IPS DF 6.9 (cell line): ENCODE data around the gene CELF2.
A peak's percentile ranks its signal among the peaks of the same experiment; 100 is the strongest.

ENCODE experiments used
- DNase-seq: peaks from one replicate; pipeline ENCODE4 v3.0.0-alpha.2; 2013; ENCODE audit warnings: low read depth, low spot score
- H3K27ac ChIP-seq: one replicate; pipeline ENCODE4 v1.5.1; 2013; ENCODE audit warnings: low read length, control low read depth
- H3K27me3 ChIP-seq: 2 replicates; pipeline ENCODE4 v1.6.1; 2013; ENCODE audit warnings: mild to moderate bottlenecking, low read length; ENCODE audit not compliant: control insufficient read depth, insufficient read depth
- H3K36me3 ChIP-seq: 2 replicates; pipeline ENCODE4 v1.6.1; 2013; ENCODE audit warnings: low read length; ENCODE audit not compliant: control insufficient read depth, insufficient read depth
- H3K4me1 ChIP-seq: 2 replicates; pipeline ENCODE4 v1.6.1; 2013; ENCODE audit warnings: low read length; ENCODE audit not compliant: control insufficient read depth, insufficient read depth
- H3K4me3 ChIP-seq: 2 replicates; pipeline ENCODE4 v1.5.1; 2013; ENCODE audit warnings: mild to moderate bottlenecking, low read length
- H3K9me3 ChIP-seq: 2 replicates; pipeline ENCODE4 v1.6.1; 2013; ENCODE audit warnings: low read length, inconsistent platforms; ENCODE audit not compliant: control insufficient read depth, insufficient read depth
- WGBS: extraction: QIAGEN DNeasy Blood & Tissue Kit; methylation state at CpG from one replicate; pipeline ENCODE4 v1.1.7; 2013; ENCODE audit warnings: mixed read lengths, missing lambda C conversion rate; ENCODE audit not compliant: insufficient read length, insufficient coverage; 5-methylcytosine and 5-hydroxymethylcytosine counted together

Gene CELF2

GRCh38 chr10:11093771-11094736 is 76.4 kb downstream of the CELF2 start:
- H3K27me3 ChIP-seq = no peaks in the 10 kb centered on the region
- no peaks in the 10 kb centered on the region for H3K36me3 ChIP-seq
- no peaks in the 10 kb centered on the region for H3K9me3 ChIP-seq
- H3K4me1 ChIP-seq = peaks cover 1% of the 10 kb centered on the region; the same call in 1 of the 2 replicates
- 100% methylated on average over 1 of the region's 10 CpGs for WGBS
- no peak for DNase-seq
- H3K27ac ChIP-seq = no peak overlapping the region
- no peak overlapping the region for H3K4me3 ChIP-seq

GRCh38 chr10:11095374-11095801 is 77.7 kb downstream of the CELF2 start:
- Histone ChIP-seq H3K27ac (no peak overlapping the region), H3K4me1 (peaks cover 1% of the 10 kb centered on the region; the same call in 1 of the 2 replicates), H3K9me3 (no peaks in the 10 kb centered on the region), H3K4me3 (no peak overlapping the region), H3K27me3 (no peaks in the 10 kb centered on the region), H3K36me3 (no peaks in the 10 kb centered on the region)
- no CpG with 5 or more reads among the region's 12 CpGs for WGBS
- DNase-seq = peak; percentile 25

GRCh38 chr10:11096422-11096821 is 78.8 kb downstream of the CELF2 start:
- Histone ChIP-seq H3K9me3 (no peaks in the 10 kb centered on the region), H3K27ac (no peak overlapping the region), H3K4me3 (no peak overlapping the region), H3K27me3 (no peaks in the 10 kb centered on the region), H3K36me3 (no peaks in the 10 kb centered on the region), H3K4me1 (peaks cover 1% of the 10 kb centered on the region; the same call in 1 of the 2 replicates)
- no CpG with 5 or more reads among the region's 3 CpGs for WGBS
- DNase-seq = no peak

GRCh38 chr10:11097686-11098085 is 80.0 kb downstream of the CELF2 start:
- Histone ChIP-seq H3K4me3 (no peak overlapping the region), H3K27me3 (no peaks in the 10 kb centered on the region), H3K9me3 (no peaks in the 10 kb centered on the region), H3K27ac (no peak overlapping the region), H3K36me3 (no peaks in the 10 kb centered on the region), H3K4me1 (peaks cover 1% of the 10 kb centered on the region; the same call in 1 of the 2 replicates)
- DNase-seq = no peak
- WGBS = no CpG with 5 or more reads among the region's 3 CpGs

GRCh38 chr10:11098666-11099065 is 81.0 kb downstream of the CELF2 start:
- Histone ChIP-seq H3K9me3 (no peaks in the 10 kb centered on the region), H3K27me3 (no peaks in the 10 kb centered on the region), H3K4me3 (no peak overlapping the region), H3K36me3 (no peaks in the 10 kb centered on the region), H3K4me1 (peaks cover 1% of the 10 kb centered on the region; the same call in 1 of the 2 replicates), H3K27ac (no peak overlapping the region)
- WGBS = no CpG with 5 or more reads among the region's 10 CpGs
- no peak for DNase-seq

- Histone ChIP-seq H3K4me3 (no peak overlapping the region), H3K27ac (no peak overlapping the region), H3K9me3 (no peaks in the 10 kb centered on the region; the same call in 1 of the 2 replicates)
Measured at GRCh38 chr10:11104772-11105675, 87.4 kb downstream of the CELF2 start.

GRCh38 chr10:11105676-11106004 is 88.0 kb downstream of the CELF2 start:
- no peak overlapping the region for H3K27ac ChIP-seq
- WGBS = no CpG with 5 or more reads among the region's 2 CpGs
- H3K4me3 ChIP-seq = no peak overlapping the region
- H3K36me3 ChIP-seq = no peaks in the 10 kb centered on the region
- H3K27me3 ChIP-seq = no peaks in the 10 kb centered on the region
- peaks cover 2% of the 10 kb centered on the region for H3K4me1 ChIP-seq
- H3K9me3 ChIP-seq = no peaks in the 10 kb centered on the region; the same call in 1 of the 2 replicates
- no peak for DNase-seq

More at GRCh38 chr10:11104772-11105675, 87.4 kb downstream of the CELF2 start:
- Histone ChIP-seq H3K27me3 (no peaks in the 10 kb centered on the region), H3K4me1 (peaks cover 2% of the 10 kb centered on the region), H3K36me3 (no peaks in the 10 kb centered on the region)
- WGBS = no CpG with 5 or more reads among the region's 9 CpGs
- DNase-seq = no peak

GRCh38 chr10:11106621-11107374 is 89.1 kb downstream of the CELF2 start:
- no peak overlapping the region for H3K27ac ChIP-seq
- no CpG with 5 or more reads among the region's 7 CpGs for WGBS
- H3K4me1 ChIP-seq = peaks cover 2% of the 10 kb centered on the region
- no peaks in the 10 kb centered on the region for H3K27me3 ChIP-seq
- DNase-seq = no peak
- no peak overlapping the region for H3K4me3 ChIP-seq
- no peaks in the 10 kb centered on the region for H3K36me3 ChIP-seq
- H3K9me3 ChIP-seq = no peaks in the 10 kb centered on the region; the same call in 1 of the 2 replicates

GRCh38 chr10:11107948-11108347 is 90.3 kb downstream of the CELF2 start:
- Histone ChIP-seq H3K9me3 (no peaks in the 10 kb centered on the region; the same call in 1 of the 2 replicates), H3K36me3 (no peaks in the 10 kb centered on the region), H3K27ac (no peak overlapping the region), H3K4me1 (peaks cover 2% of the 10 kb centered on the region), H3K27me3 (no peaks in the 10 kb centered on the region), H3K4me3 (no peak overlapping the region)
- no peak for DNase-seq

- Histone ChIP-seq H3K27ac (no peak overlapping the region), H3K4me1 (peaks cover 2% of the 10 kb centered on the region), H3K9me3 (no peaks in the 10 kb centered on the region; the same call in 1 of the 2 replicates), H3K27me3 (no peaks in the 10 kb centered on the region), H3K4me3 (no peak overlapping the region), H3K36me3 (no peaks in the 10 kb centered on the region)
- no CpG with 5 or more reads among the region's 5 CpGs for WGBS
- no peak for DNase-seq
Measured at GRCh38 chr10:11108356-11108755, 90.7 kb downstream of the CELF2 start.
